GM23338 (cell line): ENCODE measurements around the gene TEX101.
"Not testable (repeated sequence)": the region's sequence is repeated elsewhere in the genome, so short reads cannot be mapped to it uniquely, and the experiment has no call there.

Experiments
- CREB1 ChIP-seq: fragments of 250-450 bp; sonication (Bioruptor Pico); IDR thresholded peaks from 2 replicates; pipeline ENCODE4 v1.5.0; 2020; ENCODE audit warnings: low read depth, mild to moderate bottlenecking, moderate library complexity
- EZH2 ChIP-seq: fragments of 200-600 bp; sonication (generic); IDR thresholded peaks from one replicate; pipeline ENCODE4 v1.8.0; 2017; ENCODE audit warnings: antibody characterized with exemption, mild to moderate bottlenecking, low read depth; ENCODE audit not compliant: unreplicated experiment
- EZH2phosphoT487 ChIP-seq: fragments of 200-600 bp; sonication (generic); IDR thresholded peaks from one replicate; pipeline ENCODE4 v1.8.1; 2018; ENCODE audit warnings: antibody characterized with exemption; ENCODE audit not compliant: unreplicated experiment
- JUNB ChIP-seq: IDR thresholded peaks from one replicate; pipeline ENCODE4 v1.6.1; 2016; ENCODE audit warnings: antibody characterized with exemption; ENCODE audit not compliant: unreplicated experiment
- NANOG ChIP-seq: IDR thresholded peaks from 2 replicates; pipeline ENCODE4 v1.6.1; 2016; ENCODE audit warnings: antibody characterized with exemption, borderline replicate concordance
- POLR2AphosphoS5 ChIP-seq: IDR thresholded peaks from 2 replicates; pipeline ENCODE4 v1.6.1; 2016; ENCODE audit warnings: antibody characterized with exemption, low read depth
- STAT1 ChIP-seq: IDR thresholded peaks from one replicate; pipeline ENCODE4 v1.6.1; 2016; ENCODE audit warnings: antibody characterized with exemption; ENCODE audit not compliant: unreplicated experiment
- ZNF114 ChIP-seq: fragments of 250-450 bp; sonication (Bioruptor Pico); IDR thresholded peaks from 2 replicates; pipeline ENCODE4 v1.5.0; 2020; ENCODE audit warnings: mild to moderate bottlenecking, moderate library complexity
- ZNF331 ChIP-seq: fragments of 250-450 bp; sonication (Bioruptor Pico); IDR thresholded peaks from 2 replicates; pipeline ENCODE4 v1.5.0; 2020; ENCODE audit warnings: low read depth, mild to moderate bottlenecking, moderate library complexity
- TF ChIP-seq, protein P1 (sequence below), 2 experiments: fragments of 200-600 bp in 1 of 2; sonication (generic) in 1 of 2; conservative IDR thresholded peaks; 2 replicates each; pipeline versions ENCODE4 v1.5.1 to v1.6.1; 2016 to 2017; ENCODE audit warnings: antibody characterized with exemption in 2 of 2, low read depth in 2 of 2, mild to moderate bottlenecking in 2 of 2, moderate library complexity in 1 of 2
- TF ChIP-seq, protein P2 (sequence below): IDR thresholded peaks from 2 replicates; pipeline ENCODE4 v1.6.1; 2016; ENCODE audit warnings: antibody characterized with exemption
- TF ChIP-seq, protein P3 (sequence below): IDR thresholded peaks from one replicate; pipeline ENCODE4 v1.6.1; 2018; ENCODE audit warnings: antibody characterized with exemption; ENCODE audit not compliant: unreplicated experiment
- TF ChIP-seq, protein P4 (sequence below): fragments of 250-450 bp; sonication (Bioruptor Pico); IDR thresholded peaks from 2 replicates; pipeline ENCODE4 v1.5.0; 2020; ENCODE audit warnings: mild to moderate bottlenecking, moderate library complexity

DNA sequence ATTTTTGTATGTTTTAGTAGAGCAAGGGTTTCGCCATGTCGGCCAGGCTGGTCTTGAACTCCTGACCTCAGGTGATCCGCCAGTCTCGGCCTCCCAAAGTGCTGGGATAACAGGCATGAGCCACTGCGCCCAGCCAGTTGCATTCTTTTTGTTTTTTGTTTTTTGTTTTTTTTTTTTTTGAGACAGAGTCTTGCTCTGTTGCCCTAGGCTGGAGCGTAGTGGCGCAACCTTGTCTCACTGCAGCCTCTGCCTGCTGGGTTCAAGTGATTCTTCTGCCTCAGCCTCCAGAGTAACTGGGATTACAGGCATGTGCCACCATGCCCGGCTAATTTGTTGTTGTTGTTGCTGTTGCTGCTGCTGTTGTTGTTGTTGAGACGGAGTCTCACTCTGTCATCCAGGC is 29.4 kb downstream of the TEX101 start:
- TF ChIP-seq, protein P1, sequence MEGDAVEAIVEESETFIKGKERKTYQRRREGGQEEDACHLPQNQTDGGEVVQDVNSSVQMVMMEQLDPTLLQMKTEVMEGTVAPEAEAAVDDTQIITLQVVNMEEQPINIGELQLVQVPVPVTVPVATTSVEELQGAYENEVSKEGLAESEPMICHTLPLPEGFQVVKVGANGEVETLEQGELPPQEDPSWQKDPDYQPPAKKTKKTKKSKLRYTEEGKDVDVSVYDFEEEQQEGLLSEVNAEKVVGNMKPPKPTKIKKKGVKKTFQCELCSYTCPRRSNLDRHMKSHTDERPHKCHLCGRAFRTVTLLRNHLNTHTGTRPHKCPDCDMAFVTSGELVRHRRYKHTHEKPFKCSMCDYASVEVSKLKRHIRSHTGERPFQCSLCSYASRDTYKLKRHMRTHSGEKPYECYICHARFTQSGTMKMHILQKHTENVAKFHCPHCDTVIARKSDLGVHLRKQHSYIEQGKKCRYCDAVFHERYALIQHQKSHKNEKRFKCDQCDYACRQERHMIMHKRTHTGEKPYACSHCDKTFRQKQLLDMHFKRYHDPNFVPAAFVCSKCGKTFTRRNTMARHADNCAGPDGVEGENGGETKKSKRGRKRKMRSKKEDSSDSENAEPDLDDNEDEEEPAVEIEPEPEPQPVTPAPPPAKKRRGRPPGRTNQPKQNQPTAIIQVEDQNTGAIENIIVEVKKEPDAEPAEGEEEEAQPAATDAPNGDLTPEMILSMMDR (conservative IDR thresholded peaks at IDR 0.05; ENCODE audit: low read depth in 2 of 2): not testable (repeated sequence)
- TF ChIP-seq EZH2; POLR2AphosphoS5; ZNF114 (CRISPR knock-in tag); ZNF331; JUNB; CREB1 (CRISPR knock-in tag); EZH2phosphoT487; STAT1; NANOG: not testable (repeated sequence)
- TF ChIP-seq, protein P2, sequence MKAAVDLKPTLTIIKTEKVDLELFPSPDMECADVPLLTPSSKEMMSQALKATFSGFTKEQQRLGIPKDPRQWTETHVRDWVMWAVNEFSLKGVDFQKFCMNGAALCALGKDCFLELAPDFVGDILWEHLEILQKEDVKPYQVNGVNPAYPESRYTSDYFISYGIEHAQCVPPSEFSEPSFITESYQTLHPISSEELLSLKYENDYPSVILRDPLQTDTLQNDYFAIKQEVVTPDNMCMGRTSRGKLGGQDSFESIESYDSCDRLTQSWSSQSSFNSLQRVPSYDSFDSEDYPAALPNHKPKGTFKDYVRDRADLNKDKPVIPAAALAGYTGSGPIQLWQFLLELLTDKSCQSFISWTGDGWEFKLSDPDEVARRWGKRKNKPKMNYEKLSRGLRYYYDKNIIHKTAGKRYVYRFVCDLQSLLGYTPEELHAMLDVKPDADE: not testable (repeated sequence)
- TF ChIP-seq, protein P3, sequence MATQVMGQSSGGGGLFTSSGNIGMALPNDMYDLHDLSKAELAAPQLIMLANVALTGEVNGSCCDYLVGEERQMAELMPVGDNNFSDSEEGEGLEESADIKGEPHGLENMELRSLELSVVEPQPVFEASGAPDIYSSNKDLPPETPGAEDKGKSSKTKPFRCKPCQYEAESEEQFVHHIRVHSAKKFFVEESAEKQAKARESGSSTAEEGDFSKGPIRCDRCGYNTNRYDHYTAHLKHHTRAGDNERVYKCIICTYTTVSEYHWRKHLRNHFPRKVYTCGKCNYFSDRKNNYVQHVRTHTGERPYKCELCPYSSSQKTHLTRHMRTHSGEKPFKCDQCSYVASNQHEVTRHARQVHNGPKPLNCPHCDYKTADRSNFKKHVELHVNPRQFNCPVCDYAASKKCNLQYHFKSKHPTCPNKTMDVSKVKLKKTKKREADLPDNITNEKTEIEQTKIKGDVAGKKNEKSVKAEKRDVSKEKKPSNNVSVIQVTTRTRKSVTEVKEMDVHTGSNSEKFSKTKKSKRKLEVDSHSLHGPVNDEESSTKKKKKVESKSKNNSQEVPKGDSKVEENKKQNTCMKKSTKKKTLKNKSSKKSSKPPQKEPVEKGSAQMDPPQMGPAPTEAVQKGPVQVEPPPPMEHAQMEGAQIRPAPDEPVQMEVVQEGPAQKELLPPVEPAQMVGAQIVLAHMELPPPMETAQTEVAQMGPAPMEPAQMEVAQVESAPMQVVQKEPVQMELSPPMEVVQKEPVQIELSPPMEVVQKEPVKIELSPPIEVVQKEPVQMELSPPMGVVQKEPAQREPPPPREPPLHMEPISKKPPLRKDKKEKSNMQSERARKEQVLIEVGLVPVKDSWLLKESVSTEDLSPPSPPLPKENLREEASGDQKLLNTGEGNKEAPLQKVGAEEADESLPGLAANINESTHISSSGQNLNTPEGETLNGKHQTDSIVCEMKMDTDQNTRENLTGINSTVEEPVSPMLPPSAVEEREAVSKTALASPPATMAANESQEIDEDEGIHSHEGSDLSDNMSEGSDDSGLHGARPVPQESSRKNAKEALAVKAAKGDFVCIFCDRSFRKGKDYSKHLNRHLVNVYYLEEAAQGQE: not testable (repeated sequence)
- TF ChIP-seq, protein P4, sequence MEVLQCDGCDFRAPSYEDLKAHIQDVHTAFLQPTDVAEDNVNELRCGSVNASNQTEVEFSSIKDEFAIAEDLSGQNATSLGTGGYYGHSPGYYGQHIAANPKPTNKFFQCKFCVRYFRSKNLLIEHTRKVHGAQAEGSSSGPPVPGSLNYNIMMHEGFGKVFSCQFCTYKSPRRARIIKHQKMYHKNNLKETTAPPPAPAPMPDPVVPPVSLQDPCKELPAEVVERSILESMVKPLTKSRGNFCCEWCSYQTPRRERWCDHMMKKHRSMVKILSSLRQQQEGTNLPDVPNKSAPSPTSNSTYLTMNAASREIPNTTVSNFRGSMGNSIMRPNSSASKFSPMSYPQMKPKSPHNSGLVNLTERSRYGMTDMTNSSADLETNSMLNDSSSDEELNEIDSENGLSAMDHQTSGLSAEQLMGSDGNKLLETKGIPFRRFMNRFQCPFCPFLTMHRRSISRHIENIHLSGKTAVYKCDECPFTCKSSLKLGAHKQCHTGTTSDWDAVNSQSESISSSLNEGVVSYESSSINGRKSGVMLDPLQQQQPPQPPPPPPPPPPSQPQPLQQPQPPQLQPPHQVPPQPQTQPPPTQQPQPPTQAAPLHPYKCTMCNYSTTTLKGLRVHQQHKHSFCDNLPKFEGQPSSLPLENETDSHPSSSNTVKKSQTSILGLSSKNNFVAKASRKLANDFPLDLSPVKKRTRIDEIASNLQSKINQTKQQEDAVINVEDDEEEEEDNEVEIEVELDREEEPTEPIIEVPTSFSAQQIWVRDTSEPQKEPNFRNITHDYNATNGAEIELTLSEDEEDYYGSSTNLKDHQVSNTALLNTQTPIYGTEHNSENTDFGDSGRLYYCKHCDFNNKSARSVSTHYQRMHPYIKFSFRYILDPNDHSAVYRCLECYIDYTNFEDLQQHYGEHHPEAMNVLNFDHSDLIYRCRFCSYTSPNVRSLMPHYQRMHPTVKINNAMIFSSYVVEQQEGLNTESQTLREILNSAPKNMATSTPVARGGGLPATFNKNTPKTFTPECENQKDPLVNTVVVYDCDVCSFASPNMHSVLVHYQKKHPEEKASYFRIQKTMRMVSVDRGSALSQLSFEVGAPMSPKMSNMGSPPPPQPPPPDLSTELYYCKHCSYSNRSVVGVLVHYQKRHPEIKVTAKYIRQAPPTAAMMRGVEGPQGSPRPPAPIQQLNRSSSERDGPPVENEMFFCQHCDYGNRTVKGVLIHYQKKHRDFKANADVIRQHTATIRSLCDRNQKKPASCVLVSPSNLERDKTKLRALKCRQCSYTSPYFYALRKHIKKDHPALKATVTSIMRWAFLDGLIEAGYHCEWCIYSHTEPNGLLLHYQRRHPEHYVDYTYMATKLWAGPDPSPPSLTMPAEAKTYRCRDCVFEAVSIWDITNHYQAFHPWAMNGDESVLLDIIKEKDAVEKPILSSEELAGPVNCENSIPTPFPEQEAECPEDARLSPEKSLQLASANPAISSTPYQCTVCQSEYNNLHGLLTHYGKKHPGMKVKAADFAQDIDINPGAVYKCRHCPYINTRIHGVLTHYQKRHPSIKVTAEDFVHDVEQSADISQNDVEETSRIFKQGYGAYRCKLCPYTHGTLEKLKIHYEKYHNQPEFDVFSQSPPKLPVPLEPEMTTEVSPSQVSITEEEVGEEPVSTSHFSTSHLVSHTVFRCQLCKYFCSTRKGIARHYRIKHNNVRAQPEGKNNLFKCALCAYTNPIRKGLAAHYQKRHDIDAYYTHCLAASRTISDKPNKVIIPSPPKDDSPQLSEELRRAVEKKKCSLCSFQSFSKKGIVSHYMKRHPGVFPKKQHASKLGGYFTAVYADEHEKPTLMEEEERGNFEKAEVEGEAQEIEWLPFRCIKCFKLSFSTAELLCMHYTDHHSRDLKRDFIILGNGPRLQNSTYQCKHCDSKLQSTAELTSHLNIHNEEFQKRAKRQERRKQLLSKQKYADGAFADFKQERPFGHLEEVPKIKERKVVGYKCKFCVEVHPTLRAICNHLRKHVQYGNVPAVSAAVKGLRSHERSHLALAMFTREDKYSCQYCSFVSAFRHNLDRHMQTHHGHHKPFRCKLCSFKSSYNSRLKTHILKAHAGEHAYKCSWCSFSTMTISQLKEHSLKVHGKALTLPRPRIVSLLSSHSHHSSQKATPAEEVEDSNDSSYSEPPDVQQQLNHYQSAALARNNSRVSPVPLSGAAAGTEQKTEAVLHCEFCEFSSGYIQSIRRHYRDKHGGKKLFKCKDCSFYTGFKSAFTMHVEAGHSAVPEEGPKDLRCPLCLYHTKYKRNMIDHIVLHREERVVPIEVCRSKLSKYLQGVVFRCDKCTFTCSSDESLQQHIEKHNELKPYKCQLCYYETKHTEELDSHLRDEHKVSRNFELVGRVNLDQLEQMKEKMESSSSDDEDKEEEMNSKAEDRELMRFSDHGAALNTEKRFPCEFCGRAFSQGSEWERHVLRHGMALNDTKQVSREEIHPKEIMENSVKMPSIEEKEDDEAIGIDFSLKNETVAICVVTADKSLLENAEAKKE (CRISPR knock-in tag): not testable (repeated sequence)
